GM11168 (cell line): Measurements from ENCODE around the gene DYNC1I1.
"Not testable (repeated sequence)": the region's sequence is repeated elsewhere in the genome, so short reads cannot be mapped to it uniquely, and the experiment has no call there.

ENCODE experiments used
- in situ Hi-C: fragments of 300-500 bp; cut with MboI; formaldehyde crosslinking; loops from one replicate; pipeline ENCODE4 v1.12.0; 2022; ENCODE audit warnings: low sequenced_read_pairs; ENCODE audit not compliant: unreplicated experiment

Gene DYNC1I1

GRCh38 chr7:95901006-95901405 lies 128.7 kb downstream of the DYNC1I1 start:
- in situ Hi-C loops = loop anchor here (25.0 kb wide), 1 partner anchor 1936 kb away; no protein-coding TSS in a partner anchor

GRCh38 chr7:95904099-95904498 lies 131.7 kb downstream of the DYNC1I1 start:
- in situ Hi-C loops = loop anchor here (25.0 kb wide), 1 partner anchor 1933 kb away; no protein-coding TSS in a partner anchor

GRCh38 chr7:95905167-95905566 lies 132.8 kb downstream of the DYNC1I1 start:
- in situ Hi-C loops = loop anchor here (25.0 kb wide), 1 partner anchor 1932 kb away; no protein-coding TSS in a partner anchor

- in situ Hi-C loops = loop anchor here (25.0 kb wide), 1 partner anchor 1930 kb away; no protein-coding TSS in a partner anchor
Measured at GRCh38 chr7:95906851-95907250, 134.5 kb downstream of the DYNC1I1 start.

- in situ Hi-C loops = loop anchor here (25.0 kb wide), 1 partner anchor 1930 kb away; no protein-coding TSS in a partner anchor
Measured at GRCh38 chr7:95907337-95907736, 135.0 kb downstream of the DYNC1I1 start.

- in situ Hi-C loops = loop anchor here (25.0 kb wide), 1 partner anchor 1929 kb away; no protein-coding TSS in a partner anchor
Measured at GRCh38 chr7:95908499-95908898, 136.1 kb downstream of the DYNC1I1 start.

GRCh38 chr7:95910341-95910740 lies 138.0 kb downstream of the DYNC1I1 start:
- in situ Hi-C loops = loop anchor here (25.0 kb wide), 1 partner anchor 1927 kb away; no protein-coding TSS in a partner anchor

- in situ Hi-C loops = loop anchor here (5.0 to 25.0 kb wide), 2 partner anchors 1112 to 1922 kb away; no protein-coding TSS in a partner anchor
Measured at GRCh38 chr7:95915731-95916130, 143.4 kb downstream of the DYNC1I1 start.

GRCh38 chr7:95916573-95917297 lies 144.4 kb downstream of the DYNC1I1 start:
- in situ Hi-C loops = loop anchor here (5.0 to 25.0 kb wide), 2 partner anchors 1111 to 1921 kb away; no protein-coding TSS in a partner anchor

- in situ Hi-C loops = loop anchor here (5.0 to 25.0 kb wide), 2 partner anchors 1110 to 1920 kb away; no protein-coding TSS in a partner anchor
Measured at GRCh38 chr7:95917634-95918033, 145.3 kb downstream of the DYNC1I1 start.

GRCh38 chr7:95919556-95919955 lies 147.2 kb downstream of the DYNC1I1 start:
- in situ Hi-C loops = loop anchor here (5.0 to 25.0 kb wide), 2 partner anchors 1108 to 1918 kb away; no protein-coding TSS in a partner anchor

- in situ Hi-C loops = loop anchor here (25.0 kb wide), 1 partner anchor 1916 kb away; no protein-coding TSS in a partner anchor
Measured at GRCh38 chr7:95921543-95921942, 149.2 kb downstream of the DYNC1I1 start.

GRCh38 chr7:95922191-95922590 lies 149.8 kb downstream of the DYNC1I1 start:
- in situ Hi-C loops = loop anchor here (25.0 kb wide), 1 partner anchor 1915 kb away; no protein-coding TSS in a partner anchor

- in situ Hi-C loops = no loop called here
Measured at GRCh38 chr7:95925236-95925635, 152.9 kb downstream of the DYNC1I1 start.

GRCh38 chr7:95925971-95926370 lies 153.6 kb downstream of the DYNC1I1 start:
- in situ Hi-C loops = no loop called here

GRCh38 chr7:95927756-95928155 lies 155.4 kb downstream of the DYNC1I1 start:
- in situ Hi-C loops = no loop called here

GRCh38 chr7:95929710-95930280 lies 157.4 kb downstream of the DYNC1I1 start:
- in situ Hi-C loops = no loop called here

GRCh38 chr7:95931460-95932232 lies 159.3 kb downstream of the DYNC1I1 start:
- in situ Hi-C loops = no loop called here

- in situ Hi-C loops = no loop called here
Measured at GRCh38 chr7:95933618-95934017, 161.3 kb downstream of the DYNC1I1 start.

- in situ Hi-C loops = not testable (repeated sequence)
Measured at GRCh38 chr7:95944867-95945266, 172.5 kb downstream of the DYNC1I1 start.
